ENCODE measurements around the gene RNF224.

DNA sequence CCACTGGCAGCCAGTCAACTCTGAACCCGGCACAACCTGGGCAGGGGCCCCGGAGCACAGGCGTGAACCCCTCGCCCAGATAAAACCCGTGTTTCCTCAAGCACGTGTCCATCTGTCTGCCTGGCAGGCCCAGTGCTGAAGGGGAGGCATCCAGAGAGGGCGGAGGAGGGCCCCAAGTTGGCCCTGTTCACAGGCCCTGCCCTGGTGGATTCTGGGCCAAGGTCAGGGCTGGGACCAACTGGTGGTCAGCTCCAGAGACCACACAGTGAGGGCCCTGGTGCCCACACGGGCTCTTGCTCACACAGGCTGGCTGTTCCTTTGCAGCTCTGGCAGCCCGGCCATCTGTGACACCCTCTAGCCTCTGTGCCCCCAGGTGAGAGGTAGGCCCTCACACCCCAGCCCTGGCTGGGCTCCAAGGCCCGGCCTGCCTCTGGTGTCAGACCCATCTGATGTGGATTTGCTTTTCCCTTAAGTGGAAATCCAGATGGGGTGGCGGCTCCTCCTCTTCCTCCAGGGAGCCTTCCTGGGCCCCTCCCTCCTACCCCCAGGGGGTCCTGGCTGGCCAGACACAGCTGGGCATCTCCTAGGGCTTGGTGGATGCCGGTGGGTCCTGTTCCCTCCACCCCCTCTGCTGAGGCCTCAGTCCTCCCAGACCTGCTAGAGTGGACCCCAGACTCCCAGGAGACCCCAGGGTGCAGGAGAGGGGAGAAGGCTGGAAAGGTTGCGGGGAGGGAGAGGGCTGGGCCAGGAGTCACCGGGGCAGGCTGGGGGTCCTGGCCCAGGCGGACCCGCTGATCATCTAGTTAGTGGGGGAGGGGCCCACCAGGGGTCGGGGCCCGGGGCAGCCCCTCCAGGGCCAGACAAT, 23.3 kb downstream of the RNF224 start:
- TF ChIP-seq, protein P1, sequence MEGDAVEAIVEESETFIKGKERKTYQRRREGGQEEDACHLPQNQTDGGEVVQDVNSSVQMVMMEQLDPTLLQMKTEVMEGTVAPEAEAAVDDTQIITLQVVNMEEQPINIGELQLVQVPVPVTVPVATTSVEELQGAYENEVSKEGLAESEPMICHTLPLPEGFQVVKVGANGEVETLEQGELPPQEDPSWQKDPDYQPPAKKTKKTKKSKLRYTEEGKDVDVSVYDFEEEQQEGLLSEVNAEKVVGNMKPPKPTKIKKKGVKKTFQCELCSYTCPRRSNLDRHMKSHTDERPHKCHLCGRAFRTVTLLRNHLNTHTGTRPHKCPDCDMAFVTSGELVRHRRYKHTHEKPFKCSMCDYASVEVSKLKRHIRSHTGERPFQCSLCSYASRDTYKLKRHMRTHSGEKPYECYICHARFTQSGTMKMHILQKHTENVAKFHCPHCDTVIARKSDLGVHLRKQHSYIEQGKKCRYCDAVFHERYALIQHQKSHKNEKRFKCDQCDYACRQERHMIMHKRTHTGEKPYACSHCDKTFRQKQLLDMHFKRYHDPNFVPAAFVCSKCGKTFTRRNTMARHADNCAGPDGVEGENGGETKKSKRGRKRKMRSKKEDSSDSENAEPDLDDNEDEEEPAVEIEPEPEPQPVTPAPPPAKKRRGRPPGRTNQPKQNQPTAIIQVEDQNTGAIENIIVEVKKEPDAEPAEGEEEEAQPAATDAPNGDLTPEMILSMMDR (IDR thresholded peaks at IDR 0.05; ENCODE audit: poor library complexity, severe bottlenecking), result no peak
- TF ChIP-seq SMC3 (conservative IDR thresholded peaks at IDR 0.05; ENCODE audit: poor library complexity) (no peak), RAD21 (conservative IDR thresholded peaks at IDR 0.05) (no peak), POLR2AphosphoS5 (IDR thresholded peaks at IDR 0.05) (no peak), MXI1 (conservative IDR thresholded peaks at IDR 0.05; ENCODE audit: poor library complexity, severe bottlenecking) (no peak)
- TF ChIP-seq, protein P2, sequence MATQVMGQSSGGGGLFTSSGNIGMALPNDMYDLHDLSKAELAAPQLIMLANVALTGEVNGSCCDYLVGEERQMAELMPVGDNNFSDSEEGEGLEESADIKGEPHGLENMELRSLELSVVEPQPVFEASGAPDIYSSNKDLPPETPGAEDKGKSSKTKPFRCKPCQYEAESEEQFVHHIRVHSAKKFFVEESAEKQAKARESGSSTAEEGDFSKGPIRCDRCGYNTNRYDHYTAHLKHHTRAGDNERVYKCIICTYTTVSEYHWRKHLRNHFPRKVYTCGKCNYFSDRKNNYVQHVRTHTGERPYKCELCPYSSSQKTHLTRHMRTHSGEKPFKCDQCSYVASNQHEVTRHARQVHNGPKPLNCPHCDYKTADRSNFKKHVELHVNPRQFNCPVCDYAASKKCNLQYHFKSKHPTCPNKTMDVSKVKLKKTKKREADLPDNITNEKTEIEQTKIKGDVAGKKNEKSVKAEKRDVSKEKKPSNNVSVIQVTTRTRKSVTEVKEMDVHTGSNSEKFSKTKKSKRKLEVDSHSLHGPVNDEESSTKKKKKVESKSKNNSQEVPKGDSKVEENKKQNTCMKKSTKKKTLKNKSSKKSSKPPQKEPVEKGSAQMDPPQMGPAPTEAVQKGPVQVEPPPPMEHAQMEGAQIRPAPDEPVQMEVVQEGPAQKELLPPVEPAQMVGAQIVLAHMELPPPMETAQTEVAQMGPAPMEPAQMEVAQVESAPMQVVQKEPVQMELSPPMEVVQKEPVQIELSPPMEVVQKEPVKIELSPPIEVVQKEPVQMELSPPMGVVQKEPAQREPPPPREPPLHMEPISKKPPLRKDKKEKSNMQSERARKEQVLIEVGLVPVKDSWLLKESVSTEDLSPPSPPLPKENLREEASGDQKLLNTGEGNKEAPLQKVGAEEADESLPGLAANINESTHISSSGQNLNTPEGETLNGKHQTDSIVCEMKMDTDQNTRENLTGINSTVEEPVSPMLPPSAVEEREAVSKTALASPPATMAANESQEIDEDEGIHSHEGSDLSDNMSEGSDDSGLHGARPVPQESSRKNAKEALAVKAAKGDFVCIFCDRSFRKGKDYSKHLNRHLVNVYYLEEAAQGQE (IDR thresholded peaks at IDR 0.05; ENCODE audit: borderline replicate concordance), result no peak
